ENCODE results near the gene PRDM11. TPM values are rescaled to one million over a fixed set of nuclear protein-coding genes. Genes with fewer than 3 reads are reported as not detected.

Gene PRDM11
- total and polyA plus RNA-seq, 4 donors = 0.64 to 6.9 (median 2.8) TPM

- Histone ChIP-seq H3K27me3 (ENCODE audit: control insufficient read depth in 4 of 4, insufficient read depth in 4 of 4, low read length in 3 of 4) (no peaks in the 10 kb centered on the region), H3K4me3 (ENCODE audit: low read depth in 1 of 3, low read length in 3 of 3) (no peak overlapping the region), H3K4me1 (ENCODE audit: control insufficient read depth in 4 of 4, insufficient read depth in 4 of 4, low read length in 3 of 4) (peaks cover 0 to 12% (median 7%) of the 10 kb centered on the region in 4 donors), H3K9me3 (ENCODE audit: control insufficient read depth in 4 of 4, low read length in 3 of 4) (no peaks in the 10 kb centered on the region), H3K9ac (ENCODE audit: low read depth in 1 of 2, low read length in 2 of 2) (no peak overlapping the region), H3K27ac (ENCODE audit: low read depth in 1 of 2, low read length in 2 of 2) (no peak overlapping the region), H3K36me3 (ENCODE audit: control insufficient read depth in 4 of 4, insufficient read depth in 3 of 4, low read depth in 1 of 4, low read length in 3 of 4) (no peaks in the 10 kb centered on the region)
- DNase-seq (ENCODE audit: low spot score) = peak; percentile 17
- TF ChIP-seq JUND (IDR thresholded peaks at IDR 0.05) = no peak
- no peak for TF ChIP-seq GABPA (IDR thresholded peaks at IDR 0.05 in 1 of 2, conservative IDR thresholded peaks at IDR 0.05 in 1 of 2)
- TF ChIP-seq NR2F2 (IDR thresholded peaks at IDR 0.05) = no peak
- no peak for TF ChIP-seq RXRA (IDR thresholded peaks at IDR 0.05)
- no peak for TF ChIP-seq SP1 (IDR thresholded peaks at IDR 0.05)
- no peak for TF ChIP-seq YY1 (IDR thresholded peaks at IDR 0.05)
- TF ChIP-seq FOXA1 (IDR thresholded peaks at IDR 0.05) = no peak
- TF ChIP-seq TAF1 (conservative IDR thresholded peaks at IDR 0.05) = no peak
- TF ChIP-seq ZBTB33 (IDR thresholded peaks at IDR 0.05) = no peak
- no peak for TF ChIP-seq ATF3 (IDR thresholded peaks at IDR 0.05)
- TF ChIP-seq MAX (IDR thresholded peaks at IDR 0.05) = no peak
- TF ChIP-seq EGR1 (IDR thresholded peaks at IDR 0.05; ENCODE audit: low read depth in 2 of 2) = no peak
- no peak for TF ChIP-seq HNF4G (IDR thresholded peaks at IDR 0.05)
- no peak for TF ChIP-seq RAD21 (IDR thresholded peaks at IDR 0.05)
- TF ChIP-seq REST (IDR thresholded peaks at IDR 0.05) = no peak
- no peak for TF ChIP-seq FOXA2 (IDR thresholded peaks at IDR 0.05)
- TF ChIP-seq CTCF (IDR thresholded peaks at IDR 0.05; ENCODE audit: low read depth, low read length, missing input control) = no peak
- TF ChIP-seq HNF4A (conservative IDR thresholded peaks at IDR 0.05) = no peak
- 85% methylated on average over 4 of the region's 4 CpGs for WGBS
These were observed 4.0 kb upstream of the PRDM11 start for GRCh38 chr11:45142241-45143055.

Measured in liver (tissue), 9 donors.